ENCODE results near the gene CNTNAP4. TPM values are rescaled to one million over a fixed set of nuclear protein-coding genes. Genes with fewer than 3 reads are reported as not detected.

Gene CNTNAP4
- total and polyA plus RNA-seq, 2 of the 8 experiments (the other 6 are each of a cell fraction or from before 2014, with no cell fraction given) = not detected

- POLR2A ChIA-PET (ENCODE audit: partially characterized antibody) = no interaction called here
- no peak for FAIRE-seq
Measured at GRCh38 chr16:76381096-76381495, 103.9 kb downstream of the CNTNAP4 start.

More at GRCh38 chr16:76381096-76381495, 103.9 kb downstream of the CNTNAP4 start:
- no peak overlapping the region for H2BK20ac ChIP-seq (ENCODE audit: low read length)
- H4K91ac ChIP-seq (replicated peaks; ENCODE audit: insufficient read length, low read length) = no peak overlapping the region
- H3K4me1 ChIP-seq (replicated peaks in 1 of 4; ENCODE audit: control insufficient read depth in 3 of 4, insufficient read depth in 4 of 4, low read length in 3 of 4) = no peaks in the 10 kb centered on the region
- no peak overlapping the region for H3K4me3 ChIP-seq (ENCODE audit: extremely low read depth in 1 of 4, insufficient read depth in 2 of 4, low read depth in 3 of 4, low read length in 4 of 4)
- no peaks in the 10 kb centered on the region for H3K36me3 ChIP-seq (ENCODE audit: control insufficient read depth in 2 of 4, insufficient read depth in 4 of 4, low read length in 3 of 4)
- no peaks in the 10 kb centered on the region for H3K27me3 ChIP-seq (replicated peaks in 1 of 4; ENCODE audit: control insufficient read depth in 3 of 4, extremely low read depth in 1 of 4, insufficient read depth in 3 of 4, low read length in 3 of 4)
- H3K23me2 ChIP-seq (ENCODE audit: low read depth, low read length) = no peaks in the 10 kb centered on the region
- CTCF ChIA-PET (ENCODE audit: partially characterized antibody) = no interaction called here
- DNase-seq (ENCODE audit: low read depth in 1 of 2, low spot score in 2 of 2) = no peak
- H4K8ac ChIP-seq (ENCODE audit: extremely low read depth, insufficient read depth, low read length) = no peak overlapping the region
- H2BK15ac ChIP-seq (ENCODE audit: low read length) = no peak overlapping the region
- no peak overlapping the region for H2BK5ac ChIP-seq (ENCODE audit: low read depth, low read length)
- no peaks in the 10 kb centered on the region for H3K9me3 ChIP-seq (ENCODE audit: insufficient read depth in 2 of 2, low read depth in 1 of 2, low read length in 1 of 2)
- H3K27ac ChIP-seq (ENCODE audit: low read depth, low read length) = no peak overlapping the region
- no peak overlapping the region for H2BK12ac ChIP-seq (ENCODE audit: low read depth, low read length)
- H4K20me1 ChIP-seq (replicated peaks in 1 of 2; ENCODE audit: control insufficient read depth in 1 of 2, insufficient read depth in 2 of 2, low read length in 2 of 2) = no peaks in the 10 kb centered on the region
- H3K79me2 ChIP-seq (ENCODE audit: control insufficient read depth in 1 of 2, insufficient read depth in 2 of 2, low read length in 2 of 2) = no peaks in the 10 kb centered on the region
- no peak overlapping the region for H2BK120ac ChIP-seq (replicated peaks; ENCODE audit: low read depth, low read length)
- H3K79me1 ChIP-seq (ENCODE audit: low read depth, low read length) = no peaks in the 10 kb centered on the region
- H3K23ac ChIP-seq (ENCODE audit: insufficient read length) = no peak overlapping the region
- WGBS, 2 experiments (ENCODE audit: extremely low coverage in 1 of 2, insufficient coverage in 1 of 2, insufficient read length in 1 of 2, insufficient replicate concordance in 2 of 2, low coverage in 1 of 2, low lambda C conversion rate in 2 of 2, missing lambda C conversion rate in 1 of 2) = 80% methylated on average over 1 of the region's 1 CpG; no CpG with 5 or more reads in 1 of the 2 experiments
- H3K9ac ChIP-seq (replicated peaks in 1 of 4; ENCODE audit: extremely low read depth in 1 of 4, low read depth in 3 of 4, low read length in 3 of 4) = no peak overlapping the region
- no peak overlapping the region for H4K5ac ChIP-seq (ENCODE audit: insufficient read length, low read depth, low read length)
- no peak overlapping the region for H3K14ac ChIP-seq (ENCODE audit: insufficient read length)
- TF ChIP-seq EGR1 (IDR thresholded peaks at IDR 0.05; ENCODE audit: borderline replicate concordance, low read depth, low read length) (no peak), SP1 (IDR thresholded peaks at IDR 0.05; ENCODE audit: low read depth, low read length) (no peak), ASH2L (IDR thresholded peaks at IDR 0.05; ENCODE audit: low read length) (no peak), SP2 (IDR thresholded peaks at IDR 0.05; ENCODE audit: low read length) (no peak), KDM5A (IDR thresholded peaks at IDR 0.05; ENCODE audit: low read length) (no peak), TBP (IDR thresholded peaks at IDR 0.05; ENCODE audit: low read depth, low read length) (no peak), CHD1 (IDR thresholded peaks at IDR 0.05; ENCODE audit: low read depth, low read length) (no peak), KDM4A (IDR thresholded peaks at IDR 0.05; ENCODE audit: low read depth, low read length, severe bottlenecking) (no peak), EZH2 (IDR thresholded peaks at IDR 0.05; ENCODE audit: low read depth, low read length, severe bottlenecking) (no peak), POLR2AphosphoS5 (IDR thresholded peaks at IDR 0.05; ENCODE audit: low read depth, low read length) (no peak), CHD2 (IDR thresholded peaks at IDR 0.05; ENCODE audit: low read length) (no peak), CBX8 (IDR thresholded peaks at IDR 0.05; ENCODE audit: borderline replicate concordance, low read depth, low read length) (no peak), RXRA (IDR thresholded peaks at IDR 0.05; ENCODE audit: insufficient read depth, low read depth, low read length) (no peak)
- H3K56ac ChIP-seq (replicated peaks; ENCODE audit: insufficient read length, low read depth, low read length) = no peak overlapping the region
- H3K4me2 ChIP-seq (ENCODE audit: insufficient read depth in 1 of 2, low read depth in 2 of 2, low read length in 2 of 2) = no peak overlapping the region
- no peak overlapping the region for H3K4ac ChIP-seq (replicated peaks; ENCODE audit: insufficient read length, low read depth, low read length)
- H2AK5ac ChIP-seq (ENCODE audit: low read depth, low read length) = no peak overlapping the region
- no peak overlapping the region for H2AFZ ChIP-seq (ENCODE audit: low read length)
- no peak overlapping the region for H3K18ac ChIP-seq (ENCODE audit: extremely low read depth, low read length)
